ENCODE results near the gene FOXP1.

FOXP1 gene

GRCh38 chr3:71585887-71586809 is 2.6 kb upstream of the FOXP1 start:
- DNase-seq, result no peak

- DNase-seq, result no peak
These were observed 1.6 kb upstream of the FOXP1 start for GRCh38 chr3:71585131-71585530.

- no peak for DNase-seq
These were observed 975 bp upstream of the FOXP1 start for GRCh38 chr3:71584394-71585011.

- DNase-seq, result peak; percentile 18
These were observed 639 bp downstream of the FOXP1 start for GRCh38 chr3:71582612-71583565.

- DNase-seq, result no peak
These were observed 1.4 kb downstream of the FOXP1 start for GRCh38 chr3:71582036-71582611.

- DNase-seq, result no peak
These were observed 2.0 kb downstream of the FOXP1 start for GRCh38 chr3:71581457-71582035.

GRCh38 chr3:71580636-71581456 is 2.7 kb downstream of the FOXP1 start:
- DNase-seq, result no peak

- no peak for DNase-seq
These were observed 3.6 kb downstream of the FOXP1 start for GRCh38 chr3:71579935-71580406.

- no peak for DNase-seq
These were observed 4.1 kb downstream of the FOXP1 start for GRCh38 chr3:71579326-71579934.

GRCh38 chr3:71578054-71578751 is 5.3 kb downstream of the FOXP1 start:
- no peak for DNase-seq

- no peak for DNase-seq
These were observed 6.5 kb downstream of the FOXP1 start for GRCh38 chr3:71577011-71577410.

- DNase-seq, result no peak
These were observed 8.1 kb downstream of the FOXP1 start for GRCh38 chr3:71575433-71575832.

- no peak for DNase-seq
These were observed 10.3 kb downstream of the FOXP1 start for GRCh38 chr3:71573181-71573580.

GRCh38 chr3:71570546-71570945 is 13.0 kb downstream of the FOXP1 start:
- no peak for DNase-seq

GRCh38 chr3:71568207-71568606 is 15.3 kb downstream of the FOXP1 start:
- DNase-seq, result no peak

GRCh38 chr3:71566776-71567175 is 16.8 kb downstream of the FOXP1 start:
- no peak for DNase-seq

- no peak for DNase-seq
These were observed 17.6 kb downstream of the FOXP1 start for GRCh38 chr3:71565976-71566375.

- no peak for DNase-seq
These were observed 18.2 kb downstream of the FOXP1 start for GRCh38 chr3:71565316-71565715.

GRCh38 chr3:71564361-71564760 is 19.2 kb downstream of the FOXP1 start:
- no peak for DNase-seq

GRCh38 chr3:71563827-71564226 is 19.7 kb downstream of the FOXP1 start:
- no peak for DNase-seq

Data from NCI-H774 (cell line).